HT1080 (cell line): Measurements from ENCODE around the gene FJX1. TPM values are rescaled to one million over a fixed set of nuclear protein-coding genes. Genes with fewer than 3 reads are reported as not detected.
"Not testable (repeated sequence)": the region's sequence is repeated elsewhere in the genome, so short reads cannot be mapped to it uniquely, and the experiment has no call there.

Source experiments
- DNase-seq: peaks from one replicate; pipeline ENCODE4 v3.0.0-alpha.2; 2015; ENCODE audit warnings: low read depth
- total RNA-seq: library from RNA; depleted of rRNA; stranded (reverse); fragments of >200 nt; shearing (Covaris generic); gene quantifications from 2 replicates; pipeline ENCODE4 v1.2.3, GENCODE V29; 2014; rRNA removed

Gene FJX1
- total RNA-seq, 1 experiment from 2014 or later, result 32.3 TPM

- DNase-seq, result no peak
Observed at GRCh38 chr11:35664977-35665441, 46.7 kb downstream of the FJX1 start.

DNA sequence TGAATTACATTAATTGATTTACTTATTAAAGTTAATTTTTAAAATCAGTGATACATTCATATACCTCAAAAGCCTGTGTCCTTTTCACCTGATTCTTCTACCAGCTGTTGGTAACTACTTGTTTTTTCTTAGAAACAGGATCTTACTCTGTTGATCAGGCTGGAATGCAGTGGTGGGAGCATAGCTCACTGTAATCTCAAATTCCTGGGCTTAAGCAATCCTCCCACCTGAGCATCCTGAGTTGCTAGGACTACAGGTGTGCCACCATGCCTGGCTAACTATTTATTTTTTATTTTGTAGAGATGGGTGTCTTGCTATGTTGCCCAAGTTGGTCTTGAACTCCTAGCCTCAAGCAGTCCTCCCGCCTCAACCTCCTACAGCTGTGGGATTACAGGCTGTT lies 49.0 kb downstream of the FJX1 start:
- no peak for DNase-seq

GRCh38 chr11:35668350-35668749 lies 50.1 kb downstream of the FJX1 start:
- DNase-seq, result not testable (repeated sequence)

Other genes starting within 250 kb of the FJX1 start
- gene SLC1A2, start 198.9 kb upstream of the FJX1 start, total RNA-seq, result not detected in 2 replicates
- gene PAMR1, start 92.8 kb upstream of the FJX1 start, total RNA-seq, result not detected in 2 replicates
- gene TRIM44, start 44.3 kb downstream of the FJX1 start, total RNA-seq, result 32.7 and 47.0 TPM in 2 replicates